Measurements from ENCODE around the gene ANTXR1.

DNA sequence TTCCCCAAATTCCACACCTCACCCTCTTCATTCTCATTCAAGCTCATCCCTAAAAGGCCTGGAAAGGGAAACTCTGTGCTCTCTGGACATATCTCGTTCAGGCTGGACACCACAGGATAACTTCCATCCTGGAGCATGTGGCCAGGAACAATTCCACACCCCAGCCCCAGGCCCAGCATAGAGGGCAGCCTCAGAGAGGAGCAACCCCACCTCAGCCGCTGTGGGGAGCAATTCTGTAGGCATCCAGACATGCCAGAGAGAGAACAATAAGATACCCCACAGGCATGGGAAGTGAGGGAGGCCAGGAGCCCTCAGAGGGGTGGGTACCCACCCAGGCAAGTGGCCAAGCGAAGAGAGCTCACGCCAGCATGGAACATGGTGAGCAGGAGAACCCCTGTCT lies 230.7 kb downstream of the ANTXR1 start:
- TF ChIP-seq, protein P1, sequence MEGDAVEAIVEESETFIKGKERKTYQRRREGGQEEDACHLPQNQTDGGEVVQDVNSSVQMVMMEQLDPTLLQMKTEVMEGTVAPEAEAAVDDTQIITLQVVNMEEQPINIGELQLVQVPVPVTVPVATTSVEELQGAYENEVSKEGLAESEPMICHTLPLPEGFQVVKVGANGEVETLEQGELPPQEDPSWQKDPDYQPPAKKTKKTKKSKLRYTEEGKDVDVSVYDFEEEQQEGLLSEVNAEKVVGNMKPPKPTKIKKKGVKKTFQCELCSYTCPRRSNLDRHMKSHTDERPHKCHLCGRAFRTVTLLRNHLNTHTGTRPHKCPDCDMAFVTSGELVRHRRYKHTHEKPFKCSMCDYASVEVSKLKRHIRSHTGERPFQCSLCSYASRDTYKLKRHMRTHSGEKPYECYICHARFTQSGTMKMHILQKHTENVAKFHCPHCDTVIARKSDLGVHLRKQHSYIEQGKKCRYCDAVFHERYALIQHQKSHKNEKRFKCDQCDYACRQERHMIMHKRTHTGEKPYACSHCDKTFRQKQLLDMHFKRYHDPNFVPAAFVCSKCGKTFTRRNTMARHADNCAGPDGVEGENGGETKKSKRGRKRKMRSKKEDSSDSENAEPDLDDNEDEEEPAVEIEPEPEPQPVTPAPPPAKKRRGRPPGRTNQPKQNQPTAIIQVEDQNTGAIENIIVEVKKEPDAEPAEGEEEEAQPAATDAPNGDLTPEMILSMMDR (IDR thresholded peaks at IDR 0.05) = no peak
- no peak for TF ChIP-seq POLR2A (IDR thresholded peaks at IDR 0.05)
